ENCODE measurements around the gene FAIM2. TPM values are rescaled to one million over a fixed set of nuclear protein-coding genes. Genes with fewer than 3 reads are reported as not detected.
A peak's percentile ranks its signal among the peaks of the same experiment; 100 is the strongest.

FAIM2 gene
- total RNA-seq (ENCODE audit: insufficient read depth, low replicate concordance), result 10.4 TPM

DNA sequence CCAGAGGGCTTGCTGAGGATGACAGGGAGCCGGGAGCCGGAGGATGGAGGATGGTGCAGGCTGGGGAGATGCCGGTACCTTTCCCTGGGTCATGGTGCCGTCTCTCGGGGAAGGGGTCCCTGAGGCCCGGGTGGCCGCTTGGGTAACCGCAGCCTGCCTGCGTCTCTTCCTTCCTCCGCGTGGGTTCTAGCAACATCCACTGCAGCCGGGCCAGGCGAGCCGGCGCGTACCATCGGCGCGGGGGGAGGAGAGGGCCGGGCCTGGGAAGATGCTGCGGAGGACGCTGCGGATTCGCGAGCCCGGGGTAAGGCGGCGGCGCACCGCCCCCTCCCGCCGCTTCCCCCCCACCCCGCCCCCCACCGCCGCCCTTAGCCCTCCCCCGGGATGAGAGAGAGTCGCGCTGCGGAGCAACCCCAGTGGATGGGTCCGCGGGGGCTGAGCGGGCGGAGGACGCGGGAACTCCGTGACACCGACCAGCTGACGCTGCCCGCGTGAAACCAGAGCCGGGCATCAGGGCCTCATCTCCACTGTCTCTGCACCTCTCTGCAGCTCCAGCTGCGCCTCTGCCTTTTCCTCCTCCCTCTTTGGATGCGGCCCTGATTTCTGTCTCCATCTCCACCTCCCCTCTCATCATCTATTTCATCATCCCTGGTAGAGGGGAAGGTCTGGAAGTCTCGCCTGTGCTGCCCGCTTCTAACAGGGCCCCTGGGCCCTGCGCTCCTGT, at the start of gene FAIM2:
TSS of gene FAIM2 (minus strand) at position 201 of the 724 bp plus-strand sequence. CDS start at position 93, 108 bp downstream.
- DNase-seq (ENCODE audit: low spot score), result peak; percentile 95

DNA sequence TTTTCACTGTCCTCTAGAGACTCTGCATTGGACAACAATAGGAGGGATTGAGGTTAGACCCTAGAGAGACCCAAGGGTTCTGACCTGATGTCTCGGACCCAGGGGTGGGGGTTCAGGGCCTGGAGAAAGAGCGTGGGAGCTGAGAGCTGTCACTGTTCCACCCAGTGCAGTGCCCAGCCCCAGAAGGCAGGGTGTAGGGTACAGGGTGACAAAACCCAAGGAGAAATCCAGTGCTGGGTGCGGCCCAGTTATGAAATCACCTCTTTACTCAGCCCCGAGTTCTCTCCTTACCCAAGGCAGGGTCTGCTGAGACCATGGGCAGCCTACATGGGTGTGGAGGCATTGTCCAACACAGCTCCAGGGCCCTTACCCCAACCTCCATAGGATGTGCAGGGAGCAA, 49.5 kb upstream of the FAIM2 start:
- DNase-seq (ENCODE audit: low spot score), result no peak

DNA sequence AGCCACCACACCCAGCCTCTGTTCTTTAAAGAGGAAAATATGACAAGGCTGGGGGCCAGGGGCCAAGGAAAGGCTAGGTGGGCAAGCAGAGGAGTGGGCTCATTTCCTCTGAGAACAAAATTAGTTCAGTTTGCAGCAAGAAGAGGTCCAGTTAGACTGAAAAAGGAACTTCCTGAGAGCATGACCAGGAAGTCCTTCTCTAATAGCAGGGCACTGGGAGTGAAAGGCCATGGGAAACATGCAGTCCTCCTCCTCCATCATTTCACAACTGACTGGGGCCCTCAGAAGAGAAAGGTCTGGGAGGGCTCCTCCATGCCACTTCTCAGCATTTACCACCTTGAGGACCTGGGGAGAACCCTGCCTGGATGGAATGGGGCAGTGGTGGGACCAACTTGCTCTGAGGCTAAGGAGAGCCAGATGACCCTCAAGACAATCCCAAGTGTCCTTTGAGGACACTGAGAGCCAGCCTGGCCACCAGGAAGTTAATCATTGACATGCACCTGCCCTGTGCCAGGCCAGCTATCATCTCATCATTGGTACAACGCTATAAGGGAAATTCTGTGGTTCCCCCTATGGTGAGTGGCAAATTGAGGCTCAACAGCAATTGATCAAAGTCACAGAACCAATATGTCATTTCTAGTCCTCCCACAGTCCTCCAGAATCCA, 48.8 kb upstream of the FAIM2 start:
- no peak for DNase-seq (ENCODE audit: low spot score)

DNA sequence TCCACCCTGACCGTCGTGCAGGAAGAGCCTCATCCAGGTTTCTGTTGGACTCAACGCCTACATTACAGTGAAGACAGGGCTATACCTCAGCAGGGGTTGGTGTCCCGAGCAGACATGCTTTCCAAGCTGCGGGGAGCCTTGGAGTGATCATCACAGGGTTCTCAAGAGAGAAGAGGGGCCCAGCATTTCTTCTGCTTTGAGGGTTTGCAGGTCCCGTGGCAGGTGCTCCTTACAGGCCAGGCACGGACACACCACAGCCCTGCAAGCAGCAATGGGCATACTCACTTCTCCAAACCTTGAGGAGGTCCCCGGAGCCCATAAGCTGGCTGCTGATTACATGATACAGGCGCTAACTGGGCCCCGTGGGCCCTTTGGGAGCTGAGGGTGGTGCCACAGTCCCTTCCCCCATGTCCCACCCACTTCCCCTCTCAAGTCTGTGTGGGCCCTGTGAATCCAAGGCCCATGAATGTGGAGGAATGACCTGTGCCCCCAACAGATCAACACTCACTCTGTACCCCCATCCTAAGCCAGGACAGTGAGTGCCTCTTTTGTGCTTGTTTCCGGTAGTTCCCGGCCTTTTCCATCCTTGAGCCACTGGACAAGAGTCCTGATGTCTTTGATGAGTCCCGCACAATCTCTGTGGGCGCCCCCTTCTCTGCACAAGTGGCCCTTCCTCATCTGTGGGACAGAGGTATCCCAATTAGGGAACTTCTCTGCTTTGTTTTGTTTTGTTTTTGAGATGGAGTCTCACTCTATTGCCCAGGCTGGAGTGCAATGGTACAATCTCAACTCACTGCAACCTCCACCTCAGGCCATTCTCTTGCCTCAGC, 47.9 kb upstream of the FAIM2 start:
- no peak for DNase-seq (ENCODE audit: low spot score)

DNA sequence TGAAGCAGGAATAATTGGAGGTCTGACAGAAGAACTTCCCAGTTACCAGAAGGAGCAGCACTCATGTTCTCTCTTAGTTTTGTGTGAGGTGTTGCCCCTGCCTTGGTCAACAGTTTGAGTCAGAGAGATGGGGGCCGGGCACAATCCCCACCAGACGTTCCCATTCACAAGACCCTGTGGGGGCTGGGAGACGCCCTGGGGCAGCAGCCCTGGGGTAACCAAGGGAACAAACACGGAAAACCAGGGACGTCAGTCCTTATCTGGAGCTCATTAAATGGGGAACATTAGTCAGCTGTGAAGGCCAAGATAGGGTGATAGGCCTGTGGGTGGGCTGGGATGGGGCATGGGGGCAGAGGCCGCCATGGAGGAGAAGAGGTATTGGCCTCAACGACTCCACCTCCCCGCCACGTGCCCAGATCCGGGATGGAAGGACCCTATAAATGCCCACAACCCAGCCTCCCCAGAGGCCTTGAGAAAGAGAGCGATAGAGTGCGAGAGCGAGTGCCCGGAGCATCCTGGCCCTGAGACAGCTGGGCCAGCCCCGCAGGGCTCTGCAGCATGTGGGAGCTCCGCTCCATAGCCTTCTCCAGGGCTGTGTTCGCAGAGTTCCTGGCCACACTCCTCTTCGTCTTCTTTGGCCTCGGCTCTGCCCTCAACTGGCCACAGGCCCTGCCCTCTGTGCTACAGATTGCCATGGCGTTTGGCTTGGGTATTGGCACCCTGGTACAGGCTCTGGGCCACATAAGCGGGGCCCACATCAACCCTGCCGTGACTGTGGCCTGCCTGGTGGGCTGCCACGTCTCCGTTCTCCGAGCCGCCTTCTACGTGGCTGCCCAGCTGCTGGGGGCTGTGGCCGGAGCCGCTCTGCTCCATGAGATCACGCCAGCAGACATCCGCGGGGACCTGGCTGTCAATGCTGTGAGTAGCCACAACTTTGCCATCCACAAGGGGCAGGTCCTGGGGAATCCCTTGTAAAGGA, 46.9 kb upstream of the FAIM2 start, which contains the start of gene AQP2:
TSS of gene AQP2 (plus strand) at position 465 of the 979 bp plus-strand sequence. CDS start at position 559, 94 bp downstream.
- no peak for DNase-seq (ENCODE audit: low spot score)

DNA sequence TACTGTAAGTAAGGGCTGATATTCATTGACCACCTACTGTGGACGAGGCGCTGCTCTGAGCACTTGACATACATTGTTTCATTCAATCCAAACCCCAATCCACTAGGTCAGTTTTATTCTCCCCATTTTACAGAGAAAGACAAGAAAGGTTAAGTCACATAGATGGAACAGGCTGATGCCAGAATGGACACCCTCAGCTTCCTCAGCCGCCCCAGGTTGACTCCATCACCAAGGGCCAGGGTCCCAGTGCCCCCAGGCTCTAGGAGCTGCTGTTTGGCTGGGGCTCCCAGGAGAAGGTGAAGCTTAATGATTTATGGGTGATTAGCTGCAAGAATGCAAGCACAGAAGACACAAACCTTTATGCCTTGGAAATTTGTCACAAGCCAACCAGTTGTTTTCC, 46.2 kb upstream of the FAIM2 start:
- no peak for DNase-seq (ENCODE audit: low spot score)

DNA sequence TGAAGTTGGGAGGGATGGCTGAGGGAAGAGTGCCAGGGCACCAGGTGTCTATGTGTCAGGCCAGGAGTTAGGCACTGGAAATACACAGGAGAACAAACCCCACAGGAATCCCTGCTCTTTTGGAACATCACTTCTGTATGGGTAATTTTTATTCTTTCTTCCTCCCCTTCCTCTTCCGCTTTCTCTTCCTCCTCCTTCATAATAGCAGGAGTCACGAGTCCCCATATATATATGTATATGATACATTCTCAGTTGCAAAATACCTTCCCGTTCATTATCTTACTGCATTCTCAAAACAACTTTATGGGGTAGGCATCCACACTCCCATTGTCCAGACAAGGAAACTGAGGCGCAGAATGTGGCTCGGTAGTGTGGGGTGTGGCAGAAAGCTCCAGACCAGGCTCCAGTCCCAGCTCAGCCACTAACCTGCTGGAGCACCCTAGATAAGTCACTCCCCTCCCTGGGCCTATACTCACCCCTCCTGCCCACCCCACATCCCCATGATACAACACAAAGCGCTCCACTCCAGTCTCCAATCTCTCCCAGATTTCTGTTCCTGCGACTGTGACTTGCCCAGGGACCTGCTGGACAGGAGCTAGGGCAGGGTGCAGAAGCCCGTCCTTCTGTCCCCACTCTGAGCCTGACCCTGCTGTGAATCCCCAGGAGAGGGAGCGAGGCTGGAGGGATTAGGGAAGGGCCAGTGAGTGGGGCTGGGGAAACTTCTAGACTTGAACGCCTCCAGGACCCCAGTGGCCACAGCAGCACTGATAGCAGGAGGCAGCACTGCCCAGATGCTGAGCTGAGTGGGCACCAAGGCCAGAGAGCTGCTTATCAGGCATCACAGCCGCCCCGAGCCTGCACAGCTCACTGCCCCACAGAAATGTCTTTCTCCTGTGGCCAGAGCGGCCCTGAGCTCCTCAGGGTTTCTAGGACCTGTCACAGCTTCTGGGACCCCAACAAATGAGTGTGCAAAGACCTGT, 45.5 kb upstream of the FAIM2 start:
- DNase-seq (ENCODE audit: low spot score), result no peak

DNA sequence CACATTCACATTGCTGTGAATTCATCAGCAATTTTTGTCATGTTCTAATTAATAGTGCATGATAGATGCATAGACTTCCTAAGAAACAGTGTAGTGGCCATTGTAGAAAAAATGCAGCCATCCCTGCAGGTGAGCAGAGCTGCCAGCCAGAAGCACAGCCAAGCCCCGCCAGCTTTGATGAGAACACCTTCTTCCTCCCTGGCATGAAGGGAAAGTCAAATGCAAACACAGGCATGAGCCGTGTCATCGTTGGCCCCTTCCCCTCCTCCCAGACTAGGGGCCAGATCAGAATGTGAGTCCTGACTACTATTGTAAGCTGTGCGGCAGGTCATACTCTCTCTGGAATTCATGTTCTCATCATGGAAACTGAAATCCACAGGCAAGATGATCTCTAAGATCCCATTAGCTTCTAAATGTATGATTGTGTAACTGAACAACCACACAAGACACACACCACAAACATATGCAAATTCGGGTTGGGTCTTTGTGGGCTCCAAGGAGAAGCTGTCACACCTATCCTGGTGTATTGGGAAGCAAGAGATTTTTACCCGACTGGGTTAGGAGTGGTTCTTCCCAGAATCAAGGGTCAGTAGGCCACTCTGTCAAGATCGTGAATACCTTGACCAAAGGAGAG, 44.0 kb upstream of the FAIM2 start:
- no peak for DNase-seq (ENCODE audit: low spot score)

DNA sequence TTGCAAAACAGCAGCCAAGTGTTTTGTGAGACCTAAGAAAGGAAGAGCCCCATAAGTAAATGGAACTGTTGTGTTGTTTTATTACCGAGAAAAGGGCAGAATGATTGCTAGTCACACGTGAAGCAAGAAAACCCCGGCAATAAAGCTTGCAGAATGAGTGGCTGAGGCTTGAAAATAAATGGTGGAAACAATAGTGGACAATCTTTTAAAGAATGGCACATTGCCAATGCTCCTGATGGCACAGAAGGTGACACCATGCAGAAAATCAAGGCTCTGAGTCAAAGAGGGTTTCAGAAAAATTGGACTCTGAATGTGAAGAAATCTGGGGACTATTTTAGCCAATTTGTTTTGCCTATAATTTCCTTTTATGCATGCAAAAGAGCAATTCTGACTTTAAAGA, 42.8 kb upstream of the FAIM2 start:
- no peak for DNase-seq (ENCODE audit: low spot score)

DNA sequence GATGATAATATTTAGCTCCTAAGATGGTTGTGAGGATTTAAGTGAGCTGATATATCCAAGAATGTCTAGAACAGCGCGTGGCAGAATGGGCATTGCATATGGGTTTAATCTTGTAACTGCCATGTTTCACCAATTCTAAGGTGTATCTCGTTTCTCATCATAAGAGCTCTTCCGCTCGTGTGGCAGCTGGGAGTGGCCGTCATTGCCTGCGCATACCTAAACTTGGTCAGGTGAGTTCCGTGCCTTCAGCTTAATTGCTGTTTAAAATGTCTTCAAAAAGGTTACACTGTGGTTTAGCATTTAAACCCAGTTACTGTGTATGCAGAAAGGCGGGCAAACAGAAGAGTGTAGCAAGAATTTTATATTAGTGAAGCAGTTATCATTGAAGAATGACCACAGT, 42.4 kb upstream of the FAIM2 start:
- no peak for DNase-seq (ENCODE audit: low spot score)

DNA sequence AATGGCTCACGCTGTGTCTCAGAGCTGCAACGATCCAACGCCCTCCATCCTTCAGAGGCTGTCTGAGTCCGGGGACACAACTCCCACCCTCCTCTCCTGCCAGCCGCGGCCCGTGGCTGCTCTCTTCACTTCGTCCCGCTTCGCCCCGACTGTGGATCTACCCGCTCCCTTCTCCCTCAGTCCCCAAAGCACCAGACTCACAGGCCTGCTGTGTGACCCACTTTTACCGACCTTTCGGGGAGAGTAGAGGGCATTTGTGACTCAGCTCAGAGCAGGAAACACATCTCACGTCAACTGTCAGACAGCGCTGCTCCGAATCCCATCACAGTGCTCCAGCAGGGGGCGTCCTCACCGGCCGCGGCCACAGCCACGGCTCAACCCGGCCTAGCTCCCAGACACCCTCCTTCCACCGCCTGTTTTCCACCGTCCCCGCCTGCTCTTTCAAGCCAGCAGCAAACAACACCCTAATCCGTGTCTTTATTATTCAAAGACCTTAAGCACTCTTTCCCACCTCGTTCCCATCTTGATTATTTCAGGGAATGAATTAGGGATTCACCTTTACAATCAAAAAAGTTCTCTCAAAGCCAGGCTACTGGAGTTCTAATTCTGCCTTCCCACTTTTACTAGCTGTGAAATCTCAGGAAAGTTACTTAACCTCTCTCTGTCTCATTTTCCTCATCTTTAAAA, 41.8 kb upstream of the FAIM2 start:
- DNase-seq (ENCODE audit: low spot score), result peak; percentile 81

DNA sequence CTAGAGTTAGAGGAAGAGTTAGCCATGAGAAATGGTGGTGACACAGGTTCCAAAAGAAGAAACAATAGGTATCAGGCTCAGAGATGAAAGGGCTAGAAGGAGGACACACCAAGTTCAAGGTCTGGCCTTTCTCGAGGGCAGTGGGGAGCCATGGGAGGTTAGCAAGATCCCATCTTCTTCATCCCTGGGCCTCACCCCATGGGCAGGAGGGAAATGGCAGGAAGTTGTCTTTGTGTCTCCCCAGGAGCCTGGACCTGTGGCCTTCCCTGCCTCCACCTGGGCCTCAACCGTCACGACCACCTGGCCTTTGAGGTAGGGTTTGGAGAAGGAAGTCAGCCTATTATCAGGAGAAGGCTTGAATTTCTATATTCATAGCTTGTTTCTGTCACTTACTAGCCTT, 41.0 kb upstream of the FAIM2 start:
- no peak for DNase-seq (ENCODE audit: low spot score)

DNA sequence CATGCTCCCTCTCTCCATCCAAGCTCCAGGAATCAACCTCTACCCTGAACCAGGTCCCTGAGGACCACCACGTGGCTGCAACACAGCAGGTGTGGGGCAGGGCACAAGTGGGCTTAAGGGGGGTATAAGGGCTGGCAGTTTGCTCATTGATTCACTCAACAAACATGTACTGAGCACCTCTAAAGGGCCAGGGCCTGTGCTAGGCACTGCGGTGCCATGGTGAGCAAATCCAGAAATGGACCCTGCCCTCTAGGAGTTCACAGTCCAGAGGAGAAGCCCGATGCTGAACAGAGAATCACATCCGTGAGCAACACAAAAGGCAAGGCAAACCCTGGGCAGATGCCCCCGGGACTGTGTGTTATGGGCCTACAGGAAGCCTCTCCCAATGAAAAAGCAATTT, 40.3 kb upstream of the FAIM2 start:
- DNase-seq (ENCODE audit: low spot score), result no peak

DNA sequence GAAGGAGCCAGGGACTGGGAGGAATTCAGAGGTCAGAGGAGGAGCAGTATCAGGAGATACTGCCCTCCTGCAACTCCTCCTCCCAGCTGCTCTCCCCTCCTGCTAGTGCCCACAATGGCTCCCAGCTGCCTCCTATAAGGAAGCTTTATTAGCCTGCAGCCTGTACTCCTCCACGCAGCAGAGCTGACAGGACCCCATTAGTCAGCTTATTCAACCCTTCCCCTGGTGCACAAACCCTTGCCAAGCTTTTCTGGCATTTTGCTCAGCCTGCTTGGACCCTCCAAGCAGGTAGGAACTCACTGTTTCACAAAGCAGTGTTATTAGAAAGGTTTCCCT, 39.9 kb upstream of the FAIM2 start:
- no peak for DNase-seq (ENCODE audit: low spot score)

DNA sequence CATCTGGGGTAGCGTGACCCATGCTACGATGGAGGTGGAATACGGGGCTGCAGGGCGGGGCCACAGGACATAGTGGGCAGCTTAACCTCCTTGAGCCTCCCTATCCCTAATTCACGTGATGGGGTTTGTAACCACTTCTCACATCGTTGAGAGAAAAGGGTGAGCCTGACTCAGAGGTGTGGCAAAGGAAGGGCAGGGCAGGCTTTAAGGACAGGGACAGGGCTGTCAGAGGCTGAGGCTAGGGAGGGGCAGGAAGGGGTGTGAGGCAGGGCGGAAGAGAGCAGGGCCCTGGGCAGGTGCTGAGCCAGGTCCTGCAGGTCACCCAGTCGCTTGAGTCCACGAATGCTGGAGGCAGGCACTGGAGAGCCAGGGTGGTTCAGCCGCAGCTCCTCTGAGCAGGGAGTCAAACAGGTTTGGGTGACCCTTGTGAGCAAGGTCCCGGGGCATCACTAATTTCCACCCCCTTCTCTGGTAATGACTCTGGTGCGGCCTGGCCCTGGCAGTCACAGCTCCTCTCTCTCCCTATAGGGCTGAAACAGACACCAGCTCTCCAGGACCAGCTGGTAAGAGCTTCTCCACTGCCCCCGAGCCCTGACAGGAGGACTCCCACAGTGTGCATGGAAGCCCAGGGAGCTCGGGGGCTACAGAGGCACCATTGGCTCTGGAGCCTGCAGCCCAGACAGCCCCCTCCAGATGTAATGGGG, 39.4 kb upstream of the FAIM2 start:
- no peak for DNase-seq (ENCODE audit: low spot score)

DNA sequence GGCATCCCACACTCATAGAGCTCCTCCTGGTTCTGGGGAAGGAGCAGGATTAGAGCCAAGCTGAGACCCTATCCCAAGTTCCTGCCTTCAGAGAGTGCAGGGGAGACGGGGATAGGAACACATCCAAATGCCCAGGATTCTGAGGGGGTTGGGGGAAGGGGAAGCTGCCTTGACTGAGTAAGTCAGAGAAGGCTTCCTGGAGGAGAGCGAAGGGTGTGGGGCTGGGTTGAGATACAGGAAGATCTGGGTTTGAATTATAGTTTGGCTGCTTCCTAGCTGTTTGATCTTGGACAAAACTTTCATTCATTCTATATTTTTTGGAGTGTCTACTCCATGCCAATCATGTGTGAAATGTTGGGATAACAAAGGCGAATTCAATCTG, 38.8 kb upstream of the FAIM2 start:
- DNase-seq (ENCODE audit: low spot score), result no peak

DNA sequence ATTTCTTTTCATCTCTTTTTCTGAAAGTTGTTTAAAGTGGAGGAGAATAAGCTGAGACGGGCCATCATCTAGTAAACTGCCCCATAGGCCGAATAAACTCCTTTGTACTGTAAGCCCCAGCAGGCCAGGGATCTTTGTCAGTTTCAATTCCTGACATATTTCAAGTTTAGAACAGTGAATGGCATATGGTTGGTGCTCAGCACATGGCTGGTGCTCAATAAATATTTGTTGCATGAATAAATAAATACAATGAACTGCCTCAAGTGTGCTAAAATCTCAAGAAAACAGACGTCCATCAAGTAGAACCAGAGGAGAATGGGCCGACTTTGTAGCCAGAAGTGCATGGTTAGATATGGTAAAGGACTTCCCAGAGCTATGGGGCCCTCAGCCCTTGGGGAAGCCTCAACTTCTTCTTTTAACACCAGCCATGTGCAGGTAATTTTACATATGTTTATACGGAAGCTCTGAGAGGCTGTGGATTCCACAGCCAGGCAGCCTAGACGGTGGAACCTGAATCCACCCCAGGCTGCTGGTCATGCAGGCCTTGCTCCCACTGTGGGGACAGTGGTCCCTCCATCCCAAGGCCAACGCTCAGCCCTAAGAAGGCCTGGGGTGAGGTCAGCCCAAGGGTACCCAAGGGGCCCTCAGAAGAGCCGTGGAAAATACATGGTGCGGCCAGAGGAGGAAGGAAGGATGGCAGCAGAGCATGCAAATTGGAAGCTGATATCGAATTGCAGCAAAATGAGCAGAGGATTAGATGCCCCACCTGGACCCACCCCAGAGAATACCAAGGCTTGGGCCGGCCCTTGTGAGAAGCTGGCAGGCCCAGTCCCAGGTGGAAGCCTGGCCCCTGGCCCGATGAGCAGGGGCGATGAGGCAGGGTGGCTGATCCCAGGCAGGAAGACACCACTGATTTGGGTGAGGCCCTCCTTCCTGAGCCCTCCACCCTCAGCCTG, 38.1 kb upstream of the FAIM2 start:
- DNase-seq (ENCODE audit: low spot score), result no peak

All from umbilical cord (tissue), 2 donors.